Body of pancreas (tissue), 4 donors: ENCODE data around the gene TTC13.

Experiments
- POLR2A ChIP-seq, 3 donors: fragments of 450-650 bp; IDR thresholded peaks; one replicate each; pipeline ENCODE4 v1.6.1; 2016; ENCODE audit warnings: antibody characterized with exemption in 3 of 3, mild to moderate bottlenecking in 2 of 3
- TF ChIP-seq, protein P1 (sequence below), 7 experiments: fragments of 450-650 bp in 4 of 7; fragments of 200-600 bp in 3 of 7; sonication (generic) in 3 of 7; IDR thresholded peaks; one replicate each; pipeline ENCODE4 v1.5.1; 2016 to 2019; ENCODE audit warnings: antibody characterized with exemption in 7 of 7

DNA sequence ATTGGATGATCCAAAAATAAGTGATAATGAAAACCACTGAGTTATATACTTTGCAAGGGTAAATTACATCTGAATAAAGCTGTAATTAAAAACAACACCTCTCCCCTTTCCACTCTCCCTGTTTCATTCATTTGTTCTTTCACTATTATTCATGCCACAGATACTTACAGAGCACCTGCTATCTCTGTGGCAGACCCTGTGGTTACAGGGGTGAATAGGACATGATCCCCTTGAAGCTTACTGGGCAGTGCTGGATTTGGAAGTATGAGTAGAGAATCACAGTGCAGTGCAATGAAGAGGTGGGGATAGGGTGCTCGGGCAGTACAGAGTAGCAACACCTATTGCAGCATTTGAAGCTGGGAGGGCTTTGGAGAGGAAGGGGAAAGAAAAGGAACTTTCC, 22.0 kb upstream of the TTC13 start:
- TF ChIP-seq, protein P1, sequence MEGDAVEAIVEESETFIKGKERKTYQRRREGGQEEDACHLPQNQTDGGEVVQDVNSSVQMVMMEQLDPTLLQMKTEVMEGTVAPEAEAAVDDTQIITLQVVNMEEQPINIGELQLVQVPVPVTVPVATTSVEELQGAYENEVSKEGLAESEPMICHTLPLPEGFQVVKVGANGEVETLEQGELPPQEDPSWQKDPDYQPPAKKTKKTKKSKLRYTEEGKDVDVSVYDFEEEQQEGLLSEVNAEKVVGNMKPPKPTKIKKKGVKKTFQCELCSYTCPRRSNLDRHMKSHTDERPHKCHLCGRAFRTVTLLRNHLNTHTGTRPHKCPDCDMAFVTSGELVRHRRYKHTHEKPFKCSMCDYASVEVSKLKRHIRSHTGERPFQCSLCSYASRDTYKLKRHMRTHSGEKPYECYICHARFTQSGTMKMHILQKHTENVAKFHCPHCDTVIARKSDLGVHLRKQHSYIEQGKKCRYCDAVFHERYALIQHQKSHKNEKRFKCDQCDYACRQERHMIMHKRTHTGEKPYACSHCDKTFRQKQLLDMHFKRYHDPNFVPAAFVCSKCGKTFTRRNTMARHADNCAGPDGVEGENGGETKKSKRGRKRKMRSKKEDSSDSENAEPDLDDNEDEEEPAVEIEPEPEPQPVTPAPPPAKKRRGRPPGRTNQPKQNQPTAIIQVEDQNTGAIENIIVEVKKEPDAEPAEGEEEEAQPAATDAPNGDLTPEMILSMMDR (IDR thresholded peaks at IDR 0.05) = no peak
- no peak for TF ChIP-seq POLR2A (IDR thresholded peaks at IDR 0.05)
